AG10803 (cell line): ENCODE measurements around the gene GBP2.

Experiments
- DNase-seq: peaks from one replicate; pipeline ENCODE4 v3.0.0; 2010; ENCODE audit warnings: low read depth
- H3K4me3 ChIP-seq: 2 replicates; pipeline ENCODE4 v1.5.1; 2011; ENCODE audit warnings: mild to moderate bottlenecking, low read length, control low read depth
- TF ChIP-seq, protein P1 (sequence below): conservative IDR thresholded peaks from 2 replicates; pipeline ENCODE4 v1.5.1; 2011; ENCODE audit warnings: mild to moderate bottlenecking, low read length, control low read depth, inconsistent platforms

GBP2 gene

DNA sequence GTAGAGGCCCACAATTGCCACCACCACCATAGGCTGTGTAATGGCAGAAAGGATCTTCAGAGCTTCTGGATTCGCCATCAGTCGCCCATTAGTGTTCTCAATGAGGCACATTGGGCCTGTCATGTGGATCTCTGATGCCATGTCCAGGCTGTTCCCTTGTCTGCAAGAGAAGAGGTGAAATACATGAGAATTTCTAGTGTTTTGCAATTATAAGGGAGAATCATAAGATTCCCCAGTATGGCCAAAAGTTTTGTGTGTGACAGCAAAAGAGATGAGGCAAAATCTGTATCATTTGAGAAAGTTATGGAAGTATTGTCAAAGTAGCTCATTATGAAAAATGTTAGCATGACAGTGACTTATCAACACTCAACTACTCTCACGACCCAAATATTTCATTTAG lies 62.8 kb downstream of the GBP2 start:
- H3K4me3 ChIP-seq = no peak overlapping the region
- TF ChIP-seq, protein P1, sequence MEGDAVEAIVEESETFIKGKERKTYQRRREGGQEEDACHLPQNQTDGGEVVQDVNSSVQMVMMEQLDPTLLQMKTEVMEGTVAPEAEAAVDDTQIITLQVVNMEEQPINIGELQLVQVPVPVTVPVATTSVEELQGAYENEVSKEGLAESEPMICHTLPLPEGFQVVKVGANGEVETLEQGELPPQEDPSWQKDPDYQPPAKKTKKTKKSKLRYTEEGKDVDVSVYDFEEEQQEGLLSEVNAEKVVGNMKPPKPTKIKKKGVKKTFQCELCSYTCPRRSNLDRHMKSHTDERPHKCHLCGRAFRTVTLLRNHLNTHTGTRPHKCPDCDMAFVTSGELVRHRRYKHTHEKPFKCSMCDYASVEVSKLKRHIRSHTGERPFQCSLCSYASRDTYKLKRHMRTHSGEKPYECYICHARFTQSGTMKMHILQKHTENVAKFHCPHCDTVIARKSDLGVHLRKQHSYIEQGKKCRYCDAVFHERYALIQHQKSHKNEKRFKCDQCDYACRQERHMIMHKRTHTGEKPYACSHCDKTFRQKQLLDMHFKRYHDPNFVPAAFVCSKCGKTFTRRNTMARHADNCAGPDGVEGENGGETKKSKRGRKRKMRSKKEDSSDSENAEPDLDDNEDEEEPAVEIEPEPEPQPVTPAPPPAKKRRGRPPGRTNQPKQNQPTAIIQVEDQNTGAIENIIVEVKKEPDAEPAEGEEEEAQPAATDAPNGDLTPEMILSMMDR = no peak
- DNase-seq = no peak

DNA sequence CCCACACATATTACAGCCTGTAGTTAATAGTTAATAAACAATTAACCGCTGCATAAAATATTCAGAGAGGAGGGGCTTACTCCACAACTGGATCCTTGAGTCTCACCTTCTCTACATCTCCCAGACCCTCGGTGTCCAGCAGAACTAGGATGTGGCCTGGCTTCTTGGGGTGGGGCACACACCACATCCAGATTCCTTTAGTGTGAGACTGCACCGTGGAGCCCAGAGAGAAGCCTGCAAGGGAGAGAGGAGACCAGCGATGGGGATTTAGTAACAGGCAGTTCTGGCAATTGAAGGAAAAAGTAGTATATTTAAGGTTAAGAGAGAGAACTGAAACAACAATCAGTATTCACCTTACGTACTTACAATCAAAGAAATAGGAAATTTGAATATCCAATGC lies 65.8 kb downstream of the GBP2 start:
- TF ChIP-seq, protein P1 = no peak
- DNase-seq = no peak
- H3K4me3 ChIP-seq = no peak overlapping the region
